HepG2 (cell line): ENCODE data around the gene TBC1D22A. TPM values are rescaled to one million over a fixed set of nuclear protein-coding genes. Genes with fewer than 3 reads are reported as not detected.

Experiments
- ATAC-seq: fragments of 200-7000 bp; cut with Tn5 transposase; 3 replicates; pipeline ENCODE4 v1.9.1; 2020; ENCODE audit warnings: mild to moderate bottlenecking, moderate library complexity
- BruUV-seq: library from RNA; stranded (reverse); fragments of 400-500 nt; replicated peaks from 2 replicates; lab custom pipeline; 2021; lab: Mats Ljungman, UMichigan
- CTCF ChIA-PET: fragments of 300-600 bp; formaldehyde crosslinking; extraction: SDS; loops from one replicate; lab custom pipeline; 2021; ENCODE audit warnings: low total read pairs, inconsistent platforms, low intra/inter-chr PET ratio; lab: Yijun Ruan, JAX
- POLR2A ChIA-PET: fragments of 350-600 bp; sonication (Branson Sonifier 250); formaldehyde crosslinking; loops from one replicate; lab custom pipeline; 2020; ENCODE audit warnings: antibody characterized with exemption, inconsistent platforms; lab: Yijun Ruan, JAX
- DNase-seq: peaks from one replicate; pipeline ENCODE4 v3.0.0-alpha.2; 2015; ENCODE audit warnings: low spot score
- FAIRE-seq: peaks from 3 replicates; lab custom pipeline; 2011; peaks lifted over from hg19 to GRCh38; lab: Jason Lieb, UNC
- H2AFZ ChIP-seq: one replicate; pipeline ENCODE4 v1.6.1; 2011; ENCODE audit warnings: low read length, inconsistent platforms
- H3K27ac ChIP-seq: fragments of 300-600 bp; 3 replicates; pipeline ENCODE4 v1.8.0; 2011; ENCODE audit warnings: mixed run types, mild to moderate bottlenecking, mixed read lengths, low read length, inconsistent platforms; ENCODE audit not compliant: insufficient read depth; ENCODE audit errors: extremely low read length
- H3K27me3 ChIP-seq, 2 experiments: fragments of 200-600 bp in 1 of 2; 2 replicates in 1 of 2; 3 replicates in 1 of 2; pipeline versions ENCODE4 v1.6.0 to v1.8.0; 2011; ENCODE audit warnings: low read length in 2 of 2, mild to moderate bottlenecking in 2 of 2, moderate library complexity in 2 of 2, inconsistent platforms in 1 of 2; ENCODE audit not compliant: insufficient read depth in 2 of 2, control insufficient read depth in 1 of 2
- H3K36me3 ChIP-seq, 2 experiments: fragments of 200-600 bp in 1 of 2; replicated peaks in 1 of 2; 2 replicates in 1 of 2; 3 replicates in 1 of 2; pipeline versions ENCODE4 v1.5.1 to v1.8.0; 2011; ENCODE audit warnings: low read length in 2 of 2, inconsistent platforms in 1 of 2; ENCODE audit not compliant: insufficient read depth in 2 of 2, control insufficient read depth in 1 of 2
- H3K4me1 ChIP-seq: 2 replicates; pipeline ENCODE4 v1.5.1; 2012; ENCODE audit warnings: low read length, inconsistent platforms; ENCODE audit not compliant: insufficient read depth
- H3K4me2 ChIP-seq: 2 replicates; pipeline ENCODE4 v1.6.0; 2011; ENCODE audit warnings: low read depth, low read length, inconsistent platforms
- H3K4me3 ChIP-seq, 3 experiments: fragments of 200-600 bp in 1 of 3; sonication (generic), shearing (Covaris generic) in 1 of 3; replicated peaks in 1 of 3; 2 replicates each; pipeline ENCODE4 v1.5.1; 2011 to 2016; ENCODE audit warnings: low read length in 3 of 3, inconsistent platforms in 2 of 3, low read depth in 2 of 3, mild to moderate bottlenecking in 2 of 3, control low read depth in 1 of 3, mixed read lengths in 1 of 3; ENCODE audit not compliant: insufficient read depth in 1 of 3
- H3K79me2 ChIP-seq: one replicate; pipeline ENCODE4 v1.6.1; 2011; ENCODE audit warnings: low read length, inconsistent platforms; ENCODE audit not compliant: insufficient read depth
- H3K9ac ChIP-seq: 2 replicates; pipeline ENCODE4 v1.6.0; 2011; ENCODE audit warnings: mild to moderate bottlenecking, low read depth, low read length, inconsistent platforms; ENCODE audit not compliant: insufficient read depth
- H3K9me3 ChIP-seq: 2 replicates; pipeline ENCODE4 v1.5.1; 2012; ENCODE audit warnings: mild to moderate bottlenecking, low read length
- H4K20me1 ChIP-seq: 2 replicates; pipeline ENCODE4 v1.6.0; 2011; ENCODE audit warnings: inconsistent platforms, mild to moderate bottlenecking, low read length, moderate library complexity; ENCODE audit not compliant: insufficient read depth
- AGO1 ChIP-seq: fragments of 200-400 bp; formaldehyde crosslinking; IDR thresholded peaks from 2 replicates; pipeline ENCODE4 v1.6.1; 2017; ENCODE audit warnings: mild to moderate bottlenecking, low read depth, low read length, moderate library complexity; ENCODE audit not compliant: poor library complexity, severe bottlenecking
- ATF7 ChIP-seq, 2 experiments: fragments of 450-650 bp in 1 of 2; sonication (generic) in 1 of 2; formaldehyde crosslinking in 1 of 2; IDR thresholded peaks; 2 replicates each; pipeline versions ENCODE4 v1.4.0 to v1.6.1; 2016 to 2020; ENCODE audit warnings: antibody characterized with exemption in 1 of 2, mild to moderate bottlenecking in 1 of 2, missing genetic modification reagents in 1 of 2
- CAMTA2 ChIP-seq: sonication (generic); formaldehyde crosslinking; IDR thresholded peaks from 2 replicates; pipeline ENCODE4 v1.4.0; 2020; ENCODE audit warnings: mild to moderate bottlenecking, missing genetic modification reagents, borderline replicate concordance
- ELF4 ChIP-seq: sonication (generic); formaldehyde crosslinking; IDR thresholded peaks from 2 replicates; pipeline ENCODE4 v1.5.0; 2020; ENCODE audit warnings: missing genetic modification reagents, mild to moderate bottlenecking, moderate library complexity, borderline replicate concordance
- ETV6 ChIP-seq: sonication (generic); formaldehyde crosslinking; conservative IDR thresholded peaks from 2 replicates; pipeline ENCODE4 v1.4.0; 2020; ENCODE audit warnings: missing genetic modification reagents
- EZH2 ChIP-seq: conservative IDR thresholded peaks from 2 replicates; pipeline ENCODE4 v1.6.1; 2012; ENCODE audit warnings: mild to moderate bottlenecking, low read depth, low read length, moderate library complexity
- HOXD1 ChIP-seq: sonication (generic); formaldehyde crosslinking; IDR thresholded peaks from 2 replicates; pipeline ENCODE4 v1.5.0; 2020; ENCODE audit warnings: missing genetic modification reagents
- KLF6 ChIP-seq: IDR thresholded peaks from 2 replicates; pipeline ENCODE4 v1.8.0; 2016; ENCODE audit warnings: missing biosample characterization, missing genetic modification reagents
- POLR2A ChIP-seq, 2 experiments: IDR thresholded peaks; 2 replicates each; pipeline ENCODE4 v1.6.1; 2011; ENCODE audit warnings: low read depth in 2 of 2, low read length in 2 of 2, mild to moderate bottlenecking in 1 of 2, moderate library complexity in 1 of 2; ENCODE audit not compliant: insufficient read depth in 1 of 2
- PRMT3 ChIP-seq: sonication (generic); formaldehyde crosslinking; IDR thresholded peaks from 2 replicates; pipeline ENCODE4 v1.8.1; 2022; ENCODE audit warnings: low read depth, mild to moderate bottlenecking, moderate library complexity, missing genetic modification reagents, borderline replicate concordance
- TARDBP ChIP-seq: sonication (generic); formaldehyde crosslinking; IDR thresholded peaks from 2 replicates; pipeline ENCODE4 v1.8.0; 2022; ENCODE audit warnings: mild to moderate bottlenecking, missing genetic modification reagents
- TOPORS ChIP-seq: sonication (generic); formaldehyde crosslinking; IDR thresholded peaks from 2 replicates; pipeline ENCODE4 v1.8.0; 2023; ENCODE audit warnings: mild to moderate bottlenecking, missing genetic modification reagents
- ZFP90 ChIP-seq: sonication (generic); formaldehyde crosslinking; IDR thresholded peaks from 2 replicates; pipeline ENCODE4 v1.8.0; 2022; ENCODE audit warnings: missing genetic modification reagents, mild to moderate bottlenecking, inconsistent platforms, borderline replicate concordance
- ZNF292 ChIP-seq: sonication (generic); formaldehyde crosslinking; IDR thresholded peaks from 2 replicates; pipeline ENCODE4 v1.8.1; 2022; ENCODE audit warnings: mild to moderate bottlenecking, low read depth, missing genetic modification reagents, borderline replicate concordance
- ZNF841 ChIP-seq: sonication (generic); formaldehyde crosslinking; IDR thresholded peaks from 2 replicates; pipeline ENCODE4 v1.8.1; 2023; ENCODE audit warnings: missing genetic modification reagents, borderline replicate concordance
- WGBS: methylation state at CpG from one replicate; pipeline ENCODE4 v1.1.6; 2017; ENCODE audit warnings: low lambda C conversion rate; 5-methylcytosine and 5-hydroxymethylcytosine counted together
- in situ Hi-C: cut with HindIII; loops from 2 replicates; pipeline ENCODE4 v1.10.0; 2017; ENCODE audit warnings: low pct_unique_long_range_greater_than_20kb; ENCODE audit not compliant: extremely low pct_ligation_motif_present
- intact Hi-C: fragments of 100-400 bp; cut with micrococcal nuclease; formaldehyde crosslinking; loops from one replicate; pipeline ENCODE4 v1.10.0; 2022; ENCODE audit not compliant: unreplicated experiment
- polyA plus RNA-seq, 8 experiments: library from polyadenylated mRNA; depleted of rRNA in 3 of 8; stranded (reverse) in 7 of 8; unstranded in 1 of 8; fragments of >200 nt; fragmentation: Illumina TruSeq in 4 of 8; extraction: Trizol in 4 of 8; gene quantifications; 2 replicates each; pipeline versions ENCODE4 v1.2.1 to v1.2.3, GENCODE V29; 2011 to 2016; ENCODE audit warnings: low read depth in 4 of 8, missing spikeins in 1 of 8, mixed read lengths in 1 of 8; ENCODE audit not compliant: insufficient read depth in 1 of 8
- total RNA-seq, 5 experiments: library from RNA; depleted of rRNA; stranded (reverse); fragments of >200 nt; fragmentation: Illumina TruSeq; extraction: Trizol; gene quantifications; 2 replicates each; pipeline ENCODE4 v1.2.3, GENCODE V29; 2016; ENCODE audit warnings: low read depth in 1 of 5
- TF ChIP-seq, protein P1 (sequence below), 2 experiments: sonication (generic) in 1 of 2; formaldehyde crosslinking in 1 of 2; IDR thresholded peaks; 2 replicates each; pipeline versions ENCODE4 v1.5.1 to v1.6.1; 2011 to 2020; ENCODE audit warnings: borderline replicate concordance in 1 of 2, low read depth in 1 of 2, low read length in 1 of 2, mild to moderate bottlenecking in 1 of 2, missing genetic modification reagents in 1 of 2, moderate library complexity in 1 of 2
- TF ChIP-seq, protein P2 (sequence below): sonication (generic); formaldehyde crosslinking; IDR thresholded peaks from 2 replicates; pipeline ENCODE4 v1.4.0; 2020; ENCODE audit warnings: missing genetic modification reagents
- TF ChIP-seq, protein P3 (sequence below): sonication (generic); formaldehyde crosslinking; conservative IDR thresholded peaks from 2 replicates; pipeline ENCODE4 v1.4.0; 2020; ENCODE audit warnings: missing genetic modification reagents

The TBC1D22A gene
- total and polyA plus RNA-seq, 2 of the 13 experiments (the other 11 are each of a cell fraction or from before 2014, with no cell fraction given), result 17.3 to 18.0 TPM

DNA sequence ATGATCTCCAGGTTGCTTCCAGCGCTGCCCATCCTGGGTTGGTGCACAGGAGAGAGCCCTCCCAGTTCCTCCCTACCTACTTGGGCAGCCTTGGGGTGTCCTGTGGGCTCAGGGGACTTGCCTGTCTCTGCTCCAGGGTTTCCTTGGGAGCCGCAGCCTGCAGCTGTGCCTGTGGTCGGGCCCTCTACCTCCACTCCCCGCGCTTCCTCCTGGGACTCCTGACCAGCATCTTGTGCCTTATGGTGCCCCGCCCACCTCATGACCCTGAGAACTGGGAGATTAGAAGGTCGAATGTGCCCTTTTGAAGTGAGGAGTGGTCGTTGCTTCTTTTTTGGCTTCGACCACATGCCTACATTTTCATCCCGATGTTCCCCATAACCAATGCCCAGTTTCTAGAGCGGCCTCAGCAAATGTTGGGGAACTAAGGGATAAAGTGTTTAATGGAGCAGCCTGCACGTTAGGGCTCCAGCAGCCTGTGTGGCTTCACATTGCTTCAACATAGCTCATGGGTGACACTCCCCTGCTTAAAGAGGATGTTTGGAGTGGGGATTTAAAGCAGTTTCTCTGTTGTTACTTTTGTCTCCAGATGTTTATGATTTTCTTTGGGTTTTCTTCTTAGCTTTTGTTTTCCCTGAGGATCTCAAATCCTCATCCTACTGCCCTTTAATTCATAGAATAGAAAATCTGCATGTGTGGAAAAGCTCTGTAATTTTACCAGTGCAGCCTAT lies 248.8 kb downstream of the TBC1D22A start:
- ChIA-PET POLR2A (no interaction called here), CTCF (no interaction called here)
- H3K27ac ChIP-seq, result no peak overlapping the region
- peaks cover 11 to 18% of the 10 kb centered on the region in 2 experiments; a peak in 4 of 5 replicates for H3K36me3 ChIP-seq
- no peaks in the 10 kb centered on the region for H3K79me2 ChIP-seq
- no peaks in the 10 kb centered on the region for H3K9me3 ChIP-seq
- FAIRE-seq, result no peak
- no peak overlapping the region for H2AFZ ChIP-seq
- H3K9ac ChIP-seq, result no peak overlapping the region
- no peaks in the 10 kb centered on the region for H3K27me3 ChIP-seq
- H4K20me1 ChIP-seq, result no peaks in the 10 kb centered on the region
- BruUV-seq, result no TSS peak
- 86% methylated on average over 12 of the region's 12 CpGs for WGBS
- in situ Hi-C loops (no loop called here), intact Hi-C loops (no loop called here)
- ATAC-seq, result no peak
- H3K4me3 ChIP-seq, result no peak overlapping the region
- no peak overlapping the region for H3K4me2 ChIP-seq
- DNase-seq, result no peak
- no peaks in the 10 kb centered on the region for H3K4me1 ChIP-seq
- TF ChIP-seq POLR2A (IDR thresholded peaks at IDR 0.05; ENCODE audit: insufficient read depth in 1 of 2, low read depth in 2 of 2, low read length in 2 of 2), result no peak
- no peak for TF ChIP-seq PRMT3 (CRISPR knock-in tag)
- no peak for TF ChIP-seq AGO1
- TF ChIP-seq CAMTA2 (CRISPR knock-in tag), result no peak
- no peak for TF ChIP-seq ZNF841 (CRISPR knock-in tag)
- no peak for TF ChIP-seq KLF6 (CRISPR knock-in tag)
- TF ChIP-seq ETV6 (CRISPR knock-in tag), result no peak
- no peak for TF ChIP-seq ZNF292 (CRISPR knock-in tag)
- TF ChIP-seq EZH2, result no peak
- no peak for TF ChIP-seq TOPORS
- TF ChIP-seq, protein P1, sequence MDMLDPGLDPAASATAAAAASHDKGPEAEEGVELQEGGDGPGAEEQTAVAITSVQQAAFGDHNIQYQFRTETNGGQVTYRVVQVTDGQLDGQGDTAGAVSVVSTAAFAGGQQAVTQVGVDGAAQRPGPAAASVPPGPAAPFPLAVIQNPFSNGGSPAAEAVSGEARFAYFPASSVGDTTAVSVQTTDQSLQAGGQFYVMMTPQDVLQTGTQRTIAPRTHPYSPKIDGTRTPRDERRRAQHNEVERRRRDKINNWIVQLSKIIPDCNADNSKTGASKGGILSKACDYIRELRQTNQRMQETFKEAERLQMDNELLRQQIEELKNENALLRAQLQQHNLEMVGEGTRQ (IDR thresholded peaks at IDR 0.05; ENCODE audit: low read depth, low read length), result no peak
- TF ChIP-seq, protein P1 (CRISPR knock-in tag; IDR thresholded peaks at IDR 0.05; ENCODE audit: borderline replicate concordance), result no peak
- no peak for TF ChIP-seq ELF4 (CRISPR knock-in tag)
- no peak for TF ChIP-seq TARDBP (CRISPR knock-in tag)
- TF ChIP-seq, protein P2, sequence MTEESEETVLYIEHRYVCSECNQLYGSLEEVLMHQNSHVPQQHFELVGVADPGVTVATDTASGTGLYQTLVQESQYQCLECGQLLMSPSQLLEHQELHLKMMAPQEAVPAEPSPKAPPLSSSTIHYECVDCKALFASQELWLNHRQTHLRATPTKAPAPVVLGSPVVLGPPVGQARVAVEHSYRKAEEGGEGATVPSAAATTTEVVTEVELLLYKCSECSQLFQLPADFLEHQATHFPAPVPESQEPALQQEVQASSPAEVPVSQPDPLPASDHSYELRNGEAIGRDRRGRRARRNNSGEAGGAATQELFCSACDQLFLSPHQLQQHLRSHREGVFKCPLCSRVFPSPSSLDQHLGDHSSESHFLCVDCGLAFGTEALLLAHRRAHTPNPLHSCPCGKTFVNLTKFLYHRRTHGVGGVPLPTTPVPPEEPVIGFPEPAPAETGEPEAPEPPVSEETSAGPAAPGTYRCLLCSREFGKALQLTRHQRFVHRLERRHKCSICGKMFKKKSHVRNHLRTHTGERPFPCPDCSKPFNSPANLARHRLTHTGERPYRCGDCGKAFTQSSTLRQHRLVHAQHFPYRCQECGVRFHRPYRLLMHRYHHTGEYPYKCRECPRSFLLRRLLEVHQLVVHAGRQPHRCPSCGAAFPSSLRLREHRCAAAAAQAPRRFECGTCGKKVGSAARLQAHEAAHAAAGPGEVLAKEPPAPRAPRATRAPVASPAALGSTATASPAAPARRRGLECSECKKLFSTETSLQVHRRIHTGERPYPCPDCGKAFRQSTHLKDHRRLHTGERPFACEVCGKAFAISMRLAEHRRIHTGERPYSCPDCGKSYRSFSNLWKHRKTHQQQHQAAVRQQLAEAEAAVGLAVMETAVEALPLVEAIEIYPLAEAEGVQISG, result no peak
- no peak for TF ChIP-seq ATF7 (IDR thresholded peaks at IDR 0.05)
- TF ChIP-seq ATF7 (CRISPR knock-in tag; IDR thresholded peaks at IDR 0.05), result no peak
- no peak for TF ChIP-seq HOXD1
- no peak for TF ChIP-seq ZFP90 (CRISPR knock-in tag)
- TF ChIP-seq, protein P3, sequence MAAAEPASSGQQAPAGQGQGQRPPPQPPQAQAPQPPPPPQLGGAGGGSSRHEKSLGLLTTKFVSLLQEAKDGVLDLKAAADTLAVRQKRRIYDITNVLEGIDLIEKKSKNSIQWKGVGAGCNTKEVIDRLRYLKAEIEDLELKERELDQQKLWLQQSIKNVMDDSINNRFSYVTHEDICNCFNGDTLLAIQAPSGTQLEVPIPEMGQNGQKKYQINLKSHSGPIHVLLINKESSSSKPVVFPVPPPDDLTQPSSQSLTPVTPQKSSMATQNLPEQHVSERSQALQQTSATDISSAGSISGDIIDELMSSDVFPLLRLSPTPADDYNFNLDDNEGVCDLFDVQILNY, result no peak
